Activated T-cell treated with anti-CD3 and anti-CD28 coated beads, Interleukin-2, amount 50 U/mL, for 72 hours (primary cell): ENCODE data around the gene BIRC3. TPM values are rescaled to one million over a fixed set of nuclear protein-coding genes. Genes with fewer than 3 reads are reported as not detected.

Experiments used
- ATAC-seq, 2 donors: fragments of 150-1000 bp; cut with Tn5 transposase; replicated peaks in 1 of 2; 2 replicates each; pipeline ENCODE4 v1.10.0; 2021; ENCODE audit warnings: moderate library complexity in 2 of 2, mild to moderate bottlenecking in 1 of 2
- DNase-seq, 2 donors: peaks; one replicate each; pipeline ENCODE4 v3.0.0; 2021 to 2022; ENCODE audit warnings: mixed read lengths in 1 of 2
- H3K27ac Mint-ChIP-seq: one replicate; pipeline ENCODE4 v1.8.0; 2022; ENCODE audit warnings: mild to moderate bottlenecking, moderate library complexity, mixed read lengths
- H3K27me3 Mint-ChIP-seq: one replicate; pipeline ENCODE4 v1.8.0; 2022; ENCODE audit warnings: low read depth, mixed read lengths
- H3K36me3 Mint-ChIP-seq, 2 donors: one replicate each; pipeline ENCODE4 v1.8.0; 2022; ENCODE audit warnings: mixed read lengths in 2 of 2, mild to moderate bottlenecking in 1 of 2; ENCODE audit not compliant: insufficient read depth in 2 of 2
- H3K4me1 Mint-ChIP-seq: one replicate; pipeline ENCODE4 v1.8.0; 2022; ENCODE audit warnings: low read depth, mixed read lengths
- H3K4me3 Mint-ChIP-seq, 2 donors: one replicate each; pipeline ENCODE4 v1.8.0; 2022; ENCODE audit warnings: mild to moderate bottlenecking in 2 of 2, mixed read lengths in 2 of 2, moderate library complexity in 2 of 2
- H3K9me3 Mint-ChIP-seq, 2 donors: one replicate each; pipeline ENCODE4 v1.8.0; 2022; ENCODE audit warnings: mixed read lengths in 2 of 2
- total RNA-seq, 2 donors: library from RNA; stranded (reverse); gene quantifications; one replicate each; pipeline ENCODE4 v1.2.3, GENCODE V29; 2022

The BIRC3 gene
- total RNA-seq, result 100 to 1,000 TPM; 123 to 155 TPM

DNA sequence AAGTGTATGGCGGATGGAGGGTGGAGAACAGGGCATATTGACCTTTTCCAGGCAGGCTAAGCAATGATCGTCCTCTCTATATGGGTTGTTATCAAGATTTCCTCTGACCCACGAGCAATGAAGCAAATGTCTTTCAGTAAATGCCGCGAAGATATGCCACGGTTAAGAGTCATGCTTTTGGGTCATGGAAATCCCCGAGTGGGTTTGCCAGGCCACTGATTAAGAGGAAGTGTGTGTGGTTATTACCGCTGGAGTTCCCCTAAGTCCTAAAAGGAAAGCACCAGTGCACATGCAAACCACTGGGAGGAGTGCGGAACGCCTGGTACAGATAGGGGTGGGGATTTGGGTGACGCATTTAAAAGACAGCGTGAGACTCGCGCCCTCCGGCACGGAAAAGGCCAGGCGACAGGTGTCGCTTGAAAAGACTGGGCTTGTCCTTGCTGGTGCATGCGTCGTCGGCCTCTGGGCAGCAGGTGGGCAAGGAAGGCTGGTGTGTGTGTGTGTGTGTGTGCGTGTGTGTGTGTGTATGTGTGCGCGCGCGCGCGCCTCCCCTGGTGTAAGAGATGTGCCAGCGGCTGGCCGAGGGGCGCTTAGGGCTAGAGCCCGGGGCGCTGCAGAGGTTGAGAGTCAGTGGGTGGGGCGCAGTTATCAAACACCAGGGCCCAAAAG is at the start of gene BIRC3:
TSS of gene BIRC3 (plus strand) at position 386 of the 669 bp plus-strand sequence. CDS start 7,026 bp downstream, outside the sequence.
- Mint-ChIP-seq H3K36me3 (peaks cover 26 to 40% of the 10 kb centered on the region in 2 donors), H3K9me3 (no peaks in the 10 kb centered on the region), H3K4me1 (peaks cover 82% of the 10 kb centered on the region), H3K4me3 (peak within 1 kb of the TSS; percentile 96 to 98), H3K27me3 (no peaks in the 10 kb centered on the region), H3K27ac (peak within 1 kb of the TSS; percentile 98)
- peak; percentile 90 to 91 for ATAC-seq
- DNase-seq, result peak; percentile 91 to 94

DNA sequence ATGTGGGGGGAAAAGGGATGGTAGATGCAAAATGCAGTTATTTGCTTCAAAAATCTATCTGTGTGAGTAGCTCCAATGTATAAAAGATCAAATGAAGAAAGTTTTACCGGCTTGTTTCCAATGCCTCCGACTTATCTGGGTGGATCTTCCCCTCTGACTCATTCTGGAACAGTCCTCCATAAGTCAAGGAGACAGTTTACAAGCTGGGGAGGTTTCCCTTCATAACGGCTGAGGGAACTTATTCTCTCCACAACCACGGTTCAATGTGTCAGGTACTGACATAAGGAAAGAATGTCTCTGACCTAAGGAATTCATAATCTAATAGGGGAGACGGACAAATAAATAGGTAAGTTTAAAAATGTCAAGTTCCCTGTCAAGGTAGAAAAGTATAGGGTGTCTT is 49.7 kb upstream of the BIRC3 start:
- DNase-seq, result no peak
- H3K27me3 Mint-ChIP-seq, result peaks cover 22% of the 10 kb centered on the region
- peak overlapping the region; percentile 56 to 81 for H3K4me3 Mint-ChIP-seq
- peaks cover 37% of the 10 kb centered on the region for H3K4me1 Mint-ChIP-seq
- no peak for ATAC-seq
- H3K36me3 Mint-ChIP-seq, result no peaks in the 10 kb centered on the region
- no peak overlapping the region for H3K27ac Mint-ChIP-seq
- H3K9me3 Mint-ChIP-seq, result no peaks in the 10 kb centered on the region

DNA sequence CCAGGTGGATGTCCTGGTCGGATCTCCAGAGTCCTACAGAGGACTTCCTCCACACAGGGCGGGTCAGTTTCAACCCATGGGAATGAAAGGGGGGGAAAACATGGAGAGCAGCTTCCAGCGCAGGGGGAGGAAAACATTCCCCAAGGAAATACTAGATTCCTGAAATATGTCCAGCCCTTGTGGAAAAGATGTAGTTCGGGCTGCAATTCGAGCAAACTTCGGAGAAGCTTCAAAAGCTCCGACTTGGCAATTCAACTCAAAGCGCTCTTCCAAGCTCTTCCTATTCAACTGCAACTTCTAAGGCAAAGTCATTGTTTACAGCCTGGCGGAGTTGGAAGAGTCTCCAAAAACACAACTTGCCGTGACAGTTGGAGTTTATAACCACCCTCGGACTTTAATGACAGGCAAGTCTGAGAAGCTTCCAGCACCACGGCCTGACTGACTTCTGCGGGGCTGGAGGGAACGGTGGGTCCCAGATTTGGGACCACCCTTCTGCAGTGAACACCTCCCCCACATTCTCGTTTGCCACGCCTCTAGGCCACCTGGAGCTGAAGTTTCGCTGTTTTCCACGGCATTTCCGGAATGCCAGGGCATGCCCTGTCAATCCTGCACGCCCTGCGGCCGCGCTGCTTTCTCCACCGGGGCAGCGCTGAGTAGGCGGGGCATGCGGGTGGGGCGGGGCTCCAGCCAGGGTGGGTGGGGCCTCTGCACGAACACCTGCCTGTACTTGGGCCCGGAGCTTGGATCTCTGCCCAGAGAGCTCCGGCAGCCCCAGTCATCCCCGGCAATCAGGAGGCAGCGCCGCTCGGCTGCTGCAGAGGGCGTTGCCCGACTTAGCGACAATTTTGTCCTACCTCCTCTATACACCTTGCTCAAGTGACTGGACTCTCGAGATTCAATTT is 49.0 kb upstream of the BIRC3 start:
- peaks cover 39% of the 10 kb centered on the region for H3K4me1 Mint-ChIP-seq
- H3K4me3 Mint-ChIP-seq, result peak overlapping the region; percentile 81 to 90
- peaks cover 23% of the 10 kb centered on the region for H3K27me3 Mint-ChIP-seq
- no peaks in the 10 kb centered on the region for H3K9me3 Mint-ChIP-seq
- no peaks in the 10 kb centered on the region for H3K36me3 Mint-ChIP-seq
- peak overlapping the region; percentile 38 for H3K27ac Mint-ChIP-seq
- peak; percentile 82 to 86 for DNase-seq
- ATAC-seq, result peak; percentile 99

- peaks cover 39% of the 10 kb centered on the region for H3K4me1 Mint-ChIP-seq
- no peak for DNase-seq
- no peak for ATAC-seq
- no peaks in the 10 kb centered on the region for H3K36me3 Mint-ChIP-seq
- H3K9me3 Mint-ChIP-seq, result no peaks in the 10 kb centered on the region
- H3K27ac Mint-ChIP-seq, result peak overlapping the region; percentile 38
- peaks cover 23% of the 10 kb centered on the region for H3K27me3 Mint-ChIP-seq
- peak overlapping the region; percentile 81 to 90 for H3K4me3 Mint-ChIP-seq
Measured at GRCh38 chr11:102268985-102269470, 48.3 kb upstream of the BIRC3 start.

DNA sequence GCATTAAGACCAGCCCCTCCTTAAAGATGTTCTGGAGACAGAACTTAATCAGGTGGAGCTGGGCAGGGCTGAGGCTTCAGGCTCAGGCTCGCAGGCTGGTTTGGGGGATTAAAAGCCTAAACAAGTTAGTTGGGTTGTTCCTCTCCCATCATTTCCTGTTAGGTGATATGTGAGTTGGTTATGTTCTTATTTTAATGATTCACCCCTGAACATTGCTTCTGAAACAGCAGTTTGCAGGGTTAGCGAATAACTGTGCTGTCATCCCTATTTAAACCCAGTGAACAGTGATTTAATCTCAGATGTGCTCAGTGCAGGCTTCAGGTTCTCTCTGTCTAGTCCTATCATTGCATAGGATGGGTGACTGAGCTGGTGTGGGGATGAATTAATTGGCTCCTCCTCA is 47.4 kb upstream of the BIRC3 start:
- peaks cover 23% of the 10 kb centered on the region for H3K27me3 Mint-ChIP-seq
- DNase-seq, result no peak
- H3K4me3 Mint-ChIP-seq, result peak overlapping the region in 1 of 2 donors; percentile 90
- peaks cover 39% of the 10 kb centered on the region for H3K4me1 Mint-ChIP-seq
- H3K27ac Mint-ChIP-seq, result no peak overlapping the region
- peak; percentile 24 to 40 for ATAC-seq
- no peaks in the 10 kb centered on the region for H3K36me3 Mint-ChIP-seq
- H3K9me3 Mint-ChIP-seq, result no peaks in the 10 kb centered on the region

DNA sequence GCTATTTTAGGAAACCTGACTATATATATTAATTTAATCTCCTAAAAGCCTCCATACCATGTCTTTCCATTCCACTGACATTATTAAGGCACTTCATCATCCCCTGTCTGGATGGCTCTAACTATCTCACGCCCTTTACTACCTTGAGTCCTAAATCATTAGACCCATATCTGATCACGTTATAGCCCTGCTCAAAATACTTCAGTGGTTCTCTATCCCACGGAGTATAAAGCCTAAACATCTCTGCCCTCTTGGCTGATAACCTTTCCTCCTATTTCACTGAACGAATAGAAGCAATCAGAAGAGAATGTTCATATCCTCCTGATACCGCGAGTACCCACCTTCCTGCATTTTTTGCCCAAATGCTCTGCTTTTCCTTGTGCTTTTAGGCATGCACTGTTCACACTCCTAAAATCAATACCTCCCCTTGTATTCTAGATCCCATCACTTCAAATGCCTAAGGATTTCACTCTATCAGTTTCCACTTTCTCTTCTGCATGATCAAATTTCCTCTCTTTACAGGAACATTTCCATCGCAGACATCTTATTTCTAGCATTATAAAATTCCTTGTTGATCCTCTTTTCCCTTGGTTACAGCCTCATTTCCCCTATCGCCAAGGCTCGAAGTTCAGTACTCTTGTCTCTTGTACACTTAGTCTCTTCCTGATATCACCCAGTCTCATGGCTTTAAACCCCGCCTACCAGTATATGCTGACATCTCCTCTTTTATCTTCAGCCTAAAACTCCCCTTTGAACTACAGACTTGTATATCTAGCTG is 45.0 kb upstream of the BIRC3 start:
- ATAC-seq, result no peak
- peaks cover 0 to 2% of the 10 kb centered on the region in 2 donors for H3K36me3 Mint-ChIP-seq
- no peak overlapping the region for H3K27ac Mint-ChIP-seq
- no peak for DNase-seq
- H3K9me3 Mint-ChIP-seq, result no peaks in the 10 kb centered on the region
- peaks cover 39% of the 10 kb centered on the region for H3K4me1 Mint-ChIP-seq
- H3K4me3 Mint-ChIP-seq, result no peak overlapping the region
- peaks cover 23% of the 10 kb centered on the region for H3K27me3 Mint-ChIP-seq

GRCh38 chr11:102274628-102275027 is 42.7 kb upstream of the BIRC3 start:
- no peak overlapping the region for H3K4me3 Mint-ChIP-seq
- no peak overlapping the region for H3K27ac Mint-ChIP-seq
- H3K4me1 Mint-ChIP-seq, result peaks cover 25% of the 10 kb centered on the region
- ATAC-seq, result no peak
- H3K27me3 Mint-ChIP-seq, result peaks cover 8% of the 10 kb centered on the region
- H3K36me3 Mint-ChIP-seq, result peaks cover 0 to 2% of the 10 kb centered on the region in 2 donors
- no peaks in the 10 kb centered on the region for H3K9me3 Mint-ChIP-seq
- DNase-seq, result no peak

- DNase-seq (no peak), ATAC-seq (no peak)
- peaks cover 0 to 2% of the 10 kb centered on the region in 2 donors for H3K36me3 Mint-ChIP-seq
- peaks cover 8% of the 10 kb centered on the region for H3K27me3 Mint-ChIP-seq
- H3K4me3 Mint-ChIP-seq, result no peak overlapping the region
- H3K9me3 Mint-ChIP-seq, result no peaks in the 10 kb centered on the region
- H3K4me1 Mint-ChIP-seq, result peaks cover 22% of the 10 kb centered on the region
- no peak overlapping the region for H3K27ac Mint-ChIP-seq
Measured at GRCh38 chr11:102276362-102276761, 40.9 kb upstream of the BIRC3 start.

GRCh38 chr11:102276783-102277182 is 40.5 kb upstream of the BIRC3 start:
- H3K4me3 Mint-ChIP-seq, result no peak overlapping the region
- ATAC-seq, result no peak
- no peak overlapping the region for H3K27ac Mint-ChIP-seq
- H3K4me1 Mint-ChIP-seq, result peaks cover 22% of the 10 kb centered on the region
- DNase-seq, result no peak
- H3K36me3 Mint-ChIP-seq, result peaks cover 0 to 2% of the 10 kb centered on the region in 2 donors
- no peaks in the 10 kb centered on the region for H3K9me3 Mint-ChIP-seq
- H3K27me3 Mint-ChIP-seq, result peaks cover 8% of the 10 kb centered on the region

DNA sequence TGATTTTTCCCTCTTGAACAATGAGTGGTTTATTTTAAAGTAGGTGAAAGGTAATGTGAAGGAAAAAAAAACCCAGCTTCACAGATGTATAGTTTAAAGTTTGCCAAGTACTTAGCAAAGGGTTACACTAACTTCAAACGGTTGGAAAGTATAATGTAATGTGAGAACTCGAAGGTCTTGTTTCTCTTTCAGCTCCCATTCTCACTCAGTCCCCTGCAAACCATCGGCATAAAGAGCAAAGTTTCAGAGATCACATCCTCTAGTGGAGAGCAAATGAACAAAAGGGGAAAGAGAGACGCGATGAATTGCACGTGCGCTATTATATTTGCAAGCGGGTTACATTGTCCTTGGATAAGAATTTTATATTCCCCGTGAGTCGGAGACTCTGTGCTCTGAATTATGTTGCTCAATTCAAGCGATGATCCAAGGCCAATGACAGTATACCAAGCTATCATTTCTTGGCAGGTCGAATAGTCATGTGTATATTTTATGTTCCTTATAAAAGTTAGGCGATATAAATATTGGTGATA is 37.6 kb upstream of the BIRC3 start:
- peaks cover 0 to 2% of the 10 kb centered on the region in 2 donors for H3K36me3 Mint-ChIP-seq
- H3K9me3 Mint-ChIP-seq, result no peaks in the 10 kb centered on the region
- peak overlapping the region; percentile 19 to 23 for H3K4me3 Mint-ChIP-seq
- H3K27me3 Mint-ChIP-seq, result no peaks in the 10 kb centered on the region
- ATAC-seq (peak; percentile 75 to 86), DNase-seq (no peak)
- H3K27ac Mint-ChIP-seq, result no peak overlapping the region
- H3K4me1 Mint-ChIP-seq, result peaks cover 15% of the 10 kb centered on the region

GRCh38 chr11:102280245-102280833 is 36.9 kb upstream of the BIRC3 start:
- ATAC-seq (no peak), DNase-seq (no peak)
- Mint-ChIP-seq H3K27ac (no peak overlapping the region), H3K27me3 (no peaks in the 10 kb centered on the region), H3K9me3 (no peaks in the 10 kb centered on the region), H3K36me3 (peaks cover 0 to 2% of the 10 kb centered on the region in 2 donors), H3K4me1 (peaks cover 15% of the 10 kb centered on the region), H3K4me3 (no peak overlapping the region)

DNA sequence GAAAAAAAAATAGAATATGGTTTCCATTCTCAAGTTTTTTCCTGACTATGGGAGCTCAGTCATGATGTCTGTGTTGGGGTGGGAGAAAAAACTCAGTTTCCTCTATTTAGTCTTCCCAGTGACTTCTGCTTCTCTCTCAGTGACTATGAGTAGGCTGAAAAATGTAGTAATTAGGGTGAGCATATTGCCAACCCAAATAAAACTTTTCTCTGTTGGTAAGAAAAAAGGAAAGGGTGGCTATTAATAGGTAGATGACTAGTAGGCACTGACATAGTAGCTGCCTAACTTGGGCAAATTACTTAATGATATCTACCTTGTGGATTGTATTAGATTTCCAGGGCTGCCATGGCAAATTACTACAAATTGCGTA is 34.2 kb upstream of the BIRC3 start:
- no peak for ATAC-seq
- Mint-ChIP-seq H3K4me3 (no peak overlapping the region), H3K4me1 (peaks cover 21% of the 10 kb centered on the region), H3K27me3 (no peaks in the 10 kb centered on the region), H3K36me3 (no peaks in the 10 kb centered on the region), H3K9me3 (no peaks in the 10 kb centered on the region), H3K27ac (no peak overlapping the region)
- no peak for DNase-seq
